Activated CD4-positive, alpha-beta memory T cell treated with anti-CD3 and anti-CD28 coated beads for 36 hours (primary cell): ENCODE data around the gene ANKRD45. TPM values are rescaled to one million over a fixed set of nuclear protein-coding genes. Genes with fewer than 3 reads are reported as not detected.
A peak's percentile ranks its signal among the peaks of the same experiment; 100 is the strongest.
"Not testable (repeated sequence)": the region's sequence is repeated elsewhere in the genome, so short reads cannot be mapped to it uniquely, and the experiment has no call there.

Experiments used
- CTCF ChIA-PET: fragments of 350-600 bp; sonication (Branson Sonifier 250); formaldehyde crosslinking; loops from one replicate; lab custom pipeline; 2021; ENCODE audit warnings: antibody characterized with exemption, inconsistent platforms; lab: Charles Lee
- POLR2A ChIA-PET: fragments of 350-600 bp; sonication (Branson Sonifier 250); formaldehyde crosslinking; loops from one replicate; lab custom pipeline; 2021; ENCODE audit warnings: antibody characterized with exemption; lab: Charles Lee
- DNase-seq: peaks from one replicate; pipeline ENCODE4 v3.0.0-alpha.2; 2020
- H3K27ac Mint-ChIP-seq: one replicate; pipeline ENCODE4 v1.8.0; 2021; ENCODE audit warnings: mixed read lengths
- H3K27me3 Mint-ChIP-seq: one replicate; pipeline ENCODE4 v1.8.0; 2021; ENCODE audit warnings: mixed read lengths
- H3K36me3 Mint-ChIP-seq: one replicate; pipeline ENCODE4 v1.8.0; 2021; ENCODE audit warnings: mixed read lengths
- H3K4me1 Mint-ChIP-seq: one replicate; pipeline ENCODE4 v1.8.0; 2021; ENCODE audit warnings: low read depth, mixed read lengths
- H3K4me3 Mint-ChIP-seq: one replicate; pipeline ENCODE4 v1.8.0; 2021; ENCODE audit warnings: mild to moderate bottlenecking, mixed read lengths
- H3K9me3 Mint-ChIP-seq: one replicate; pipeline ENCODE4 v1.8.0; 2021; ENCODE audit warnings: mixed read lengths
- intact Hi-C: fragments of 100-400 bp; cut with micrococcal nuclease; formaldehyde crosslinking; loops from one replicate; pipeline ENCODE4 v1.15.1; 2023
- total RNA-seq, 2 experiments: library from RNA; stranded (reverse); gene quantifications; one replicate each; pipeline ENCODE4 v1.2.3, GENCODE V29; 2021

Gene ANKRD45, protein sequence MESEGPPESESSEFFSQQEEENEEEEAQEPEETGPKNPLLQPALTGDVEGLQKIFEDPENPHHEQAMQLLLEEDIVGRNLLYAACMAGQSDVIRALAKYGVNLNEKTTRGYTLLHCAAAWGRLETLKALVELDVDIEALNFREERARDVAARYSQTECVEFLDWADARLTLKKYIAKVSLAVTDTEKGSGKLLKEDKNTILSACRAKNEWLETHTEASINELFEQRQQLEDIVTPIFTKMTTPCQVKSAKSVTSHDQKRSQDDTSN
- not detected for total RNA-seq

DNA sequence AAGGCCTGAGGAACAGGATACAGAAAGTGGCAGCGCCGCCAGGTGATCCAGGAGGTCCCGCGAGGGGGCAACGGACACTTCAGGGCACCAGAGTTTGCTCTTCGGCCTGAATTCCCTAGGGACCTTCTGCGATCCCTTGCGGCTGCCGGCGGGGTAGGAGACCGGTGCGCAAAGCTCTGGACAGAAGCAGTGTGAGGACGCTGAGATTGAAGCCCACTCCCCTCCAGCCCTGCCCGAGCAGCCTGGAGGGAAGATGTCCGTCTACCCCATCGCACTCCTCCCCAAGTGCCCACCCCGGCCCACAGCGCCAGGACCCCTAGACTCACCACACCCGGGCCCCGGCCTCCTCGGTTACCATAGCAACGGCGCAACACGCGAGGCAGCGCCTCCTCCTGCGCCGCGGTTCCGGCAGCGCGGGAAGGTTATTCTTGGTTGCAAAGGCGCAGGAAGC, at the start of gene ANKRD45:
Gene ANKRD45 (minus strand): TSS at position 361 of the 451 bp plus-strand sequence. CDS start 10,433 bp downstream, outside the sequence.
- peak; percentile 21 for DNase-seq
- H3K27me3 Mint-ChIP-seq, result peaks cover 31% of the 10 kb centered on the region

DNA sequence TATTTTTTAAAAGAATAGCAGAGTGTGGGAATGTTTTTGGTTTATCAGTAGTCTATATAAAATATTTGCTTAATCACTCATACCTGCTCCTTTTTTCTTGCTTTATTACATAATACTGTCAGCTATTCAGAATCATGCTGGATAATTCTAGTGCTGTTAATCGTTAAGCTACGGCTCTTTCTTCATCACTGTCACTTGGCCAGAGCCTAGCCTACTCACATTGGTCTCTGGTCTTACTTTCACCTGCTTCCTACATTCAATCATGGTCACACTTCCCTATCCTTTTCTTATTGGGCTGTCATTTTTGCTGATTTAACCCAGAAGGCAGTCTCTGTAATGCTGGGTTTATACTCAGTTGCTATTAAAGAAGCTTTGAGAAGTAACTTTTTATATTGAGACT, 47.6 kb upstream of the ANKRD45 start:
- Mint-ChIP-seq H3K4me3 (no peak overlapping the region), H3K9me3 (no peaks in the 10 kb centered on the region), H3K4me1 (peaks cover 45% of the 10 kb centered on the region), H3K27me3 (no peaks in the 10 kb centered on the region), H3K27ac (no peak overlapping the region), H3K36me3 (peaks cover 11% of the 10 kb centered on the region)
- ChIA-PET CTCF (interaction anchor here (1.0 to 1.4 kb wide), 2 partner anchors 286 to 288 kb away, joined by 3 to 5 read pairs; no protein-coding TSS in a partner anchor), POLR2A (interaction anchor here (3.2 kb wide), 1 partner anchor 107 kb away, joined by 19 read pairs; the partner anchor contains the start of genes CENPL and DARS2)
- intact Hi-C loops, result no loop called here
- no peak for DNase-seq

More for the DNA sequence above, at the start of gene ANKRD45:
- Mint-ChIP-seq H3K36me3 (no peaks in the 10 kb centered on the region), H3K4me1 (peaks cover 3% of the 10 kb centered on the region), H3K27ac (no peak within 1 kb of the TSS), H3K9me3 (no peaks in the 10 kb centered on the region), H3K4me3 (peak within 1 kb of the TSS; percentile 26)
- CTCF ChIA-PET, result no interaction called here
- POLR2A ChIA-PET, result no interaction called here
- intact Hi-C loops, result no loop called here

DNA sequence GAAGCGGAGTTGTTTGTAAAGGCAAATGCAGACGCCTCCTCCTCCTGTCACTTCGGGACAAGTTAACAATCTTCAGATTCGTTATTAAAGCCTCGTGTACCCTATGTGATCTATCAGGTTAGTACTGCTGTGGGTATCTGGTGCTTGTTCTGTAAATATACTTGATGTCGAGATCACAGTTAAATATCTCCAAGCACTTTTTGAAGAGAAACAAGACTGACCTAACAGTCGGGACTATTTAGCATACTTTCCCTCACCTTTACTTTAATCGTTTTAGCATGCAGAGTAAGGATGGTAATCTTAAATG, 45.8 kb upstream of the ANKRD45 start:
- no peaks in the 10 kb centered on the region for H3K9me3 Mint-ChIP-seq
- POLR2A ChIA-PET, result interaction anchor here (0.6 to 3.2 kb wide), 6 partner anchors 33 to 285 kb away, joined by 3 to 19 read pairs (median 5); partner anchors contain the start of genes CENPL, DARS2 and PRDX6
- CTCF ChIA-PET, result interaction anchor here (0.9 to 3.1 kb wide), 4 partner anchors 18 to 285 kb away, joined by 3 to 22 read pairs (median 8); partner anchors contain the start of genes DARS2 and PRDX6
- peaks cover 3% of the 10 kb centered on the region for H3K36me3 Mint-ChIP-seq
- peak overlapping the region; percentile 92 for H3K27ac Mint-ChIP-seq
- peak overlapping the region; percentile 96 for H3K4me3 Mint-ChIP-seq
- intact Hi-C loops, result loop anchor here (1.0 to 2.0 kb wide), 3 partner anchors 55 to 307 kb away; partner anchors contain the start of gene RC3H1
- H3K4me1 Mint-ChIP-seq, result peaks cover 36% of the 10 kb centered on the region
- no peak for DNase-seq
- peaks cover 9% of the 10 kb centered on the region for H3K27me3 Mint-ChIP-seq

DNA sequence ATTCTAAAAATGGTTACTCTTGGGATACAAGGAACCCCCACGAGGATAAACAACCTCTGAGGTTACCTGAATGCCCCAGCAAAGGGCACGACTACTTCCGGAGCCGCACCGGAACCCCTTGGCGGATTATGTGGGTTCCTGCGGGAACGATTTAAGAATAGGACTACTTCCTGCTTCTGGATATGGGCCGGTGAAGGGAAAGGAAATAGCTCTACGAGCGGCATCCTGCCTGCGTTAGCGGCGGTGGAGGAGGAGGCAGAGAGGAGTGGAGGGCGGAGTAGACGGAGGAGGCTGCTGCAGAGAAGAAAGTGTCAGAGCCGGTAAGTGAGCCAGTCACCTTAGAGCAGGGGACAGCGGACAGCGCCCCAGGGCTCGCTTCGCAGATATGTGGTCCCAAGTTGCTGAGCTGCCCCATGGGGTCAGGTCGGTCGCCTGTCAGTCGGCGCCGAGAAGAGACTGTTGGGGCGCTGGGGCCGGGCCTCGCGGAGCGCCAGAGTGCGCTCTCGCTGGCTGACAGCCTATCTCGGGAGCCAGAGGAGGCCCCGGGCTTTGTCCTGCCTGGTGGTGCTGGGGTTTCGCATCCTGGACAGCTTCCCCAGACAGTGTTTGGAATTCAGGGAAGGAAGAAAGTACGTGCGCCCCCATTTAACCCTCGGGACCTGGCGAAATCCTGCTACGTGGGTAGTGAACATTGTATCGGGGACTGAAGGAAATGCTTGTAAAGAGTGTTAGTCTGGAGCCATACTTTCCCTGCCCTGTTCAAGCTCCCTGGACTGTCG, 45.3 kb upstream of the ANKRD45 start, which contains the start of gene KLHL20:
Gene KLHL20 (plus strand): TSS at position 223 of the 779 bp plus-strand sequence. CDS start 1,063 bp downstream, outside the sequence.
- intact Hi-C loops, result loop anchor here (1.0 to 2.0 kb wide), 6 partner anchors 56 to 308 kb away; partner anchors contain the start of genes CENPL, DARS2, PRDX6 and RC3H1
- peak within 1 kb of the TSS; percentile 96 for H3K4me3 Mint-ChIP-seq
- H3K4me1 Mint-ChIP-seq, result peaks cover 31% of the 10 kb centered on the region
- ChIA-PET CTCF (interaction anchor here (0.9 to 3.1 kb wide), 4 partner anchors 18 to 284 kb away, joined by 3 to 22 read pairs (median 8); partner anchors contain the start of genes DARS2 and PRDX6), POLR2A (interaction anchor here (0.5 to 3.2 kb wide), 9 partner anchors 33 to 438 kb away, joined by 3 to 19 read pairs (median 5); partner anchors contain the start of genes CENPL, DARS2, PRDX6 and ZBTB37)
- peaks cover 14% of the 10 kb centered on the region for H3K27me3 Mint-ChIP-seq
- no peaks in the 10 kb centered on the region for H3K9me3 Mint-ChIP-seq
- peak; percentile 92 for DNase-seq
- peak within 1 kb of the TSS; percentile 92 for H3K27ac Mint-ChIP-seq
- peaks cover 1% of the 10 kb centered on the region for H3K36me3 Mint-ChIP-seq

DNA sequence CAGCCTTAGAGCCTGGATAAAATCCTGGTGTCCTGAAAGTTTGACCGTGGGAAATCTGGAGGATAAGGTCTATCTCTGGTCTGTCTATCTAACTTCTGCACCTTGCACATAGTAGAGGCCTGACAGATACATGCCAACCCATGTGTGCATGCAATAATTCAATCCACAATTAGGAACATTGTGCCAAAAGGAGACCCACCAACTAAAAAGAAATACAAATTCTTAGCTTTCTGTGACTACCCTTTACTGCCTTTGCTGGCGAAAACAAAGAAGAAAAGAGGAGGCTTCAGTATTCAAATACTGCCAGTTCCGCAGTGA, 44.7 kb upstream of the ANKRD45 start:
- Mint-ChIP-seq H3K36me3 (peaks cover 1% of the 10 kb centered on the region), H3K27ac (peak overlapping the region; percentile 92)
- intact Hi-C loops, result loop anchor here (1.0 to 2.0 kb wide), 5 partner anchors 56 to 308 kb away; partner anchors contain the start of genes CENPL, DARS2, PRDX6 and RC3H1

DNA sequence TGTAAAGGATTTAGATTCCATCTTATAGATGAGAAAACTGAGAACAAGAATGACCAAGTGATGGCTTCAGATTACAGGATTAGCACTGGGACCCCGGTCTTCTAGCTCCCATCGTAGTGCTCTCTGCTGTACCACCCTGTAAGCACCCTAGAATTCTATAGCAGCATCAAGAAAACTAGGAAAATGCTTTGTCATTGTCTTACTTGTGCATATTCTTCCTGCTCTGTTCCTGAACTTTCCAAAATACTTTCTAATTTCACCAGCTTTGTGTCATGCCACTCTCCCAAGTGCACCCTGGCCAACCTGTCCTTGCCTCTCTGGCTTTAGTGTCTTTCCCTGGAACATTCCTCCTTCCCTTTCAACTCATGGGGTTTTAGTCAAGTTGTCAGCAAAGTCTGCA, 39.1 kb upstream of the ANKRD45 start:
- CTCF ChIA-PET, result interaction anchor here (1.0 kb wide), 1 partner anchor 279 kb away, joined by 3 read pairs; no protein-coding TSS in a partner anchor
- peaks cover 20% of the 10 kb centered on the region for H3K27me3 Mint-ChIP-seq
- POLR2A ChIA-PET, result no interaction called here

More for the DNA sequence above, 44.7 kb upstream of the ANKRD45 start:
- Mint-ChIP-seq H3K4me3 (peak overlapping the region; percentile 96), H3K27me3 (peaks cover 16% of the 10 kb centered on the region), H3K9me3 (no peaks in the 10 kb centered on the region), H3K4me1 (peaks cover 29% of the 10 kb centered on the region)
- ChIA-PET POLR2A (interaction anchor here (0.5 to 3.2 kb wide), 7 partner anchors 110 to 439 kb away, joined by 3 to 19 read pairs (median 5); partner anchors contain the start of genes CENPL, DARS2, PRDX6 and ZBTB37), CTCF (interaction anchor here (1.8 to 3.1 kb wide), 3 partner anchors 110 to 284 kb away, joined by 7 to 22 read pairs (median 8); partner anchors contain the start of genes DARS2 and PRDX6)
- no peak for DNase-seq

DNA sequence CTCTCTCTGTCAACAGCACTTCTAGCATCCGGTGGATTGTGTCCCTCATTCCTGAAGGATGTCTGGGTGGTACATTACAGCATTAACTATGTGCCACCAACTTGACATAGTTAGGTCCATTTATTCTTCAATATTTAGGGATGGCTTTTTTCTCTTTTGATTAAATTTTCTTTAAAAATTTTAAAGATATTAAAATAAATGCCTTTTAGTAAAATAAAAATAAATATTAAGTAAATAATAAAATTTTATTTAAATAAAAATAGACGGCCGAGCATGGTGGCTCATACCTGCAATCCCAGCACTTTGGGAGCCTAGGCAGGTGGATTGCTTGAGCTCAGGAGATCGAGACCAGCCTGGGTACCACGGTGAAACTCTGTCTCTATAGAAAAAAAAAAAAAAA, 35.5 kb upstream of the ANKRD45 start:
- ChIA-PET CTCF (no interaction called here), POLR2A (no interaction called here)
- Mint-ChIP-seq H3K4me3 (no peak overlapping the region), H3K36me3 (no peaks in the 10 kb centered on the region), H3K4me1 (no peaks in the 10 kb centered on the region), H3K27me3 (peaks cover 10% of the 10 kb centered on the region), H3K27ac (no peak overlapping the region), H3K9me3 (peaks cover 3% of the 10 kb centered on the region)
- intact Hi-C loops, result no loop called here
- no peak for DNase-seq

More for the DNA sequence above, 39.1 kb upstream of the ANKRD45 start:
- no peaks in the 10 kb centered on the region for H3K36me3 Mint-ChIP-seq
- no peak overlapping the region for H3K4me3 Mint-ChIP-seq
- DNase-seq, result no peak
- H3K4me1 Mint-ChIP-seq, result no peaks in the 10 kb centered on the region
- intact Hi-C loops, result no loop called here
- H3K27ac Mint-ChIP-seq, result no peak overlapping the region
- H3K9me3 Mint-ChIP-seq, result no peaks in the 10 kb centered on the region

DNA sequence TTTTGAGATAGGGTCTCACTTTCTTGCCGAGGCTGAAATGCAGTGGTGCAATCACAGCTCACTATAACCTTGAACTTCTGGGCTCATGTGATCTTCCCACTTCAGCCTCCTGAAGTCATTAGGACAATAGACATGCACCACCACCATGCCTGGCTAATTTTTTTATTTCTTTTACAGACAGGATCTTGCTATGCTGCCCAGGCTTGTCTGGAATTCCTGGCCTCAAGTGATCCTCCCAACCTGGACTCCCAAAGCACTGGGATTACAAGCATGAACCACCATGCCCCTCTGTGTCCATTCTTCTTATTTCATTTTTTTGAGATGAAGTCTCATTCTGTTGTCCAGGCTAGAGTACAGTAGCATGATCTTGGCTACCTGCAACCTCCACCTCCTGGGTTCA, 33.1 kb upstream of the ANKRD45 start:
- Mint-ChIP-seq H3K9me3 (peaks cover 3% of the 10 kb centered on the region), H3K36me3 (no peaks in the 10 kb centered on the region), H3K4me1 (no peaks in the 10 kb centered on the region), H3K4me3 (no peak overlapping the region), H3K27me3 (peaks cover 10% of the 10 kb centered on the region), H3K27ac (no peak overlapping the region)
- ChIA-PET POLR2A (no interaction called here), CTCF (no interaction called here)
- intact Hi-C loops, result no loop called here
- DNase-seq, result no peak

DNA sequence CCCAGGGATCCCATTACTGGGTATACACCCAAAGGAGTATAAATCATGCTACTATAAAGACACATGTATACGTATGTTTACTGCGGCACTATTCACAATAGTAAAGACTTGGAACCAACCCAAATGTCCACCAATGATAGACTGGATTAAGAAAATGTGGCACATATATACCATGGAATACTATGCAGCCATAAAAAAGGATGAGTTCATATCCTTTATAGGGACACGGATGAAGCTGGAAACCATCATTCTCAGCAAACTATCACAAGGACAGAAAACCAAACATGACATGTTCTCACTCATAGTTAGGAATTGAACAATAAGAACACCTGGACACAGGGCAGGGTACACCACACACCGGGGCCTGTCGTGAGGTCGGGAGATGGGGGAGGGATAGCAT, 31.6 kb upstream of the ANKRD45 start:
- H3K27ac Mint-ChIP-seq, DNase-seq, H3K4me3 Mint-ChIP-seq, POLR2A ChIA-PET, H3K36me3 Mint-ChIP-seq, CTCF ChIA-PET, H3K4me1 Mint-ChIP-seq, H3K9me3 Mint-ChIP-seq, intact Hi-C loops: not testable (repeated sequence)
- peaks cover 22% of the 10 kb centered on the region for H3K27me3 Mint-ChIP-seq

DNA sequence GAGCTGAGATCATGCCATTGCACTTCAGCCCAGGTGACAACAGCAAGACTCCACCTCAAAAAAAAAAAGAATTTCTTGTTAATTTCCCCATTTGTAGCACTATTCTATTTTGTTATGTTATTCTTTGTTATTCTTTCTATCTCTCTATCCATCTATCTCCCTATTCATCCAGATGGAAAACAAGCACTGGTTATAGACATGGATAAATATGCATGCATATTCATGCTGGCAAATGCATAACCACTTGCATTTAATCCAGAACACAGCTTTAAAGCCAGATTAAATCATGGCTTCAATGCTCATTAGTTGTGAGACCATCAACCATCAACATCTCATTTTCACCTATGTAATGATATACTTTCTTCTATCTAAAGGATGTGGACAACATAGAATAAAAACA, 23.6 kb upstream of the ANKRD45 start:
- intact Hi-C loops, result no loop called here
- H3K4me3 Mint-ChIP-seq, result no peak overlapping the region
- no peaks in the 10 kb centered on the region for H3K4me1 Mint-ChIP-seq
- H3K27ac Mint-ChIP-seq, result no peak overlapping the region
- CTCF ChIA-PET, result no interaction called here
- DNase-seq, result no peak
- no peaks in the 10 kb centered on the region for H3K9me3 Mint-ChIP-seq
- peaks cover 28% of the 10 kb centered on the region for H3K27me3 Mint-ChIP-seq
- POLR2A ChIA-PET, result no interaction called here
- no peaks in the 10 kb centered on the region for H3K36me3 Mint-ChIP-seq

DNA sequence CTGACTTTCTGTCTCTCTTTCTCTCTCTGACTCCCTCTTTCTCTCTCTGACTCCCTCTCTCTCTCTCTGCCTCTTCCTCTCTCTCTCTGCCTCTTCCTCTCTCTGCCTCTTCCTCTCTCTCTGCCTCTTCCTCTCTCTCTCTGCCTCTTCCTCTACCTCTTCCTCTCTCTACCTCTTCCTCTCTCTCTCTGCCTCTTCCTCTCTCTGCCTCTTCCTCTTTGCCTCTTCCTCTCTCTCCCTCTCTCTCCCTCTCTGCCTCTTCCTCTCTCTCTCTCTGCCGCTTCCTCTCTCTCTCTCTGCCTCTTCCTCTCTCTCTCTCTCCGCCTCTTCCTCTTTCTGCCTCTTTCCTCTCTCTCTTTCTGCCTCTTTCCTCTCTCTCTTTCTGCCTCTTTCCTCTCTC, 18.6 kb upstream of the ANKRD45 start:
- POLR2A ChIA-PET, result no interaction called here
- CTCF ChIA-PET, result no interaction called here
- Mint-ChIP-seq H3K9me3 (no peaks in the 10 kb centered on the region), H3K4me1 (no peaks in the 10 kb centered on the region), H3K27me3 (peaks cover 1% of the 10 kb centered on the region), H3K4me3 (no peak overlapping the region), H3K36me3 (no peaks in the 10 kb centered on the region), H3K27ac (no peak overlapping the region)
- intact Hi-C loops, result no loop called here
- no peak for DNase-seq
